Measurements from ENCODE around the gene SYS1.

Gene SYS1

DNA sequence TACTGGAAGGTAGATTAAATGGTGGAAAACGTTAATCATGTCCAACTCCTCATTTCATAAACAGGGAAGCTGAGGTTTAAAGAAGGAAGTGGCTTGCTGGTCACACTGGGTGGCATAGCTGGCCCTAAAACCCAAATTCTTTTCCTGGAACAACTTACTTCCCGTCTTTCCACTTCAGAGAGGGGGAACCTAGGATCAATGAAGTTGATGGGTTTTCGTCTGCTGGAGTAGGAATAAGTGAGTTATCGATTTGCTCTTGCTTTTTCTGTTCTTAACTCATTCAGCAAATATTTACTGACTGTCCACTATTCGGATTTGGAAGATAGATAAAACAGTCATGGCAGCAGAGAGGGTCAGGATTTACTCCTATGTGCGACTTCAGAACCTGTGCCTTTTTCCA, 1.2 kb upstream of the SYS1 start:
- Histone ChIP-seq H3K27me3 (ENCODE audit: control insufficient read depth, insufficient read depth, low read length) (no peaks in the 10 kb centered on the region), H3K9me3 (replicated peaks; ENCODE audit: low read length) (no peaks in the 10 kb centered on the region), H3K4me2 (ENCODE audit: low read length) (no peak overlapping the region), H3K36me3 (ENCODE audit: insufficient read depth, low read length) (peaks cover 16% of the 10 kb centered on the region), H3K9ac (ENCODE audit: low read depth, low read length) (no peak overlapping the region), H3K4me1 (ENCODE audit: control insufficient read depth, insufficient read depth, low read length) (peaks cover 52% of the 10 kb centered on the region), H3K4me3 (ENCODE audit: low read length) (no peak overlapping the region)

DNA sequence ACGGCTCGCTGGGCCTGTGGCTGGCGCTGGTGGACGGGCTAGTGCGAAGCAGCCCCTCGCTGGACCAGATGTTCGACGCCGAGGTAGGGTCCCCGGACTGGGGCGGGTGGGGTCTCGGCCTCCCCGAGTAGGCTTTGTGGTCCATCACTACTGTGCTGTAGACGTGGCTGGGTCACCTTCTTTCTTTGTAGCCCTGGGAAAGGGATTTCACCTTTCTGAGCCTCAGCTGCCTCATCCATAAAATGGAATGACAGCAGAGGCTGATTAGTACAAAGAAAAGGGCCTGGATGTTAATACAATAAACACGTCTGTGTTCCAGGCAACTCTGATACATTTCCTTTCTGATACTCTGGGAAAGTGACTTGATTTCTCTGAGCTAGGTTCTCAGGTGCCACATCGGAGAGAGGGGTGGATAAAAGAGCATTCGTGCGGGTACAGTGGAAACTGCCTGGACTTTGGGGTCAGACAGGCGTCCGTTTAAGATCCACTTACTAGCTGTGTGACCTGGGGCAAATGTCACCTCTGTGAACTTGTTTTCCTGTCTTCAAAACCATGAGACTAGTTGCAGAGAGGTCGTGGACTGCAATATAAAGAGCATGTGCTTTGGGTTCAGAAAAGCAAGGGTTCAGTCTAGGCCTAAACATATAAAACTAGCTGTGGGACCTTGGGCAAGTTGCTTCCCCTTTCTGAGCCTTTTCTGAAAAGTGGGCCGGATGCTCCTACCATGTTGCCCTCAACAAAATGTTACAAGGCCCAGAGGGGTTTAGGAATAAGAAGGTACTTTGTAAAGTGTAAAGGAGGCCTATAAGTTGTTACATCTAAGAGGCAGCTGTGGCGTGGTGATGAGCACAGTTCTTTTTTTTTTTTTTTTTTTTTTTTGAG, 896 bp downstream of the SYS1 start:
- peaks cover 32% of the 10 kb centered on the region for H3K4me1 ChIP-seq (ENCODE audit: control insufficient read depth, insufficient read depth, low read length)
- H3K27me3 ChIP-seq (ENCODE audit: control insufficient read depth, insufficient read depth, low read length): no peaks in the 10 kb centered on the region
- peak overlapping the region; percentile 97 for H3K4me2 ChIP-seq (ENCODE audit: low read length)
- H3K9me3 ChIP-seq (replicated peaks; ENCODE audit: low read length): no peaks in the 10 kb centered on the region
- H3K36me3 ChIP-seq (ENCODE audit: insufficient read depth, low read length): peaks cover 36% of the 10 kb centered on the region
- peak overlapping the region; percentile 99 for H3K4me3 ChIP-seq (ENCODE audit: low read length)
- peak overlapping the region; percentile 99 for H3K9ac ChIP-seq (ENCODE audit: low read depth, low read length)

DNA sequence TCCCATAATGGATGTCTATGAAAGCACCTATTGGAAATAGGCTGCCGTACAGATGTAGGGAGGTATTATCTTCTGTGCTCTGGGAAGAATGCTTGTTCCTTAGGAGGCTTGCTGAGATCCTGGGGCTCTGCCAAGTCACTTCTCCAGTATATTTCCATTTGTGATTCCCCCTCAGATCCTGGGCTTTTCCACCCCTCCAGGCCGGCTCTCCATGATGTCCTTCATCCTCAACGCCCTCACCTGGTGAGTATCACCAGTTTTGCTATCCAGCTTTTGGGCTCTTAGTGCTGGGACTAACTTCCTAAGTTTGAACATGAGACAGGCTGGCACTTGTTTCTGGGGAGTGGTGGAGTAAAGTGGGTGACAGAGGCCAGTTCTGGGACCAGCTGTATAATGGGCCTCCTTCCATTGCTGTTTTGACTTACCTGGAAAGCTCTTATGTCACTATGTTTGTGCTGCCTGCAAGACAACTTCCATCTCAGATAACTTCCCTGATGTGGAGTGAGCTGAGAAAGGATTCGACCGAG, 2.6 kb downstream of the SYS1 start:
- Histone ChIP-seq H3K4me3 (ENCODE audit: low read length) (no peak overlapping the region), H3K4me1 (ENCODE audit: control insufficient read depth, insufficient read depth, low read length) (peaks cover 17% of the 10 kb centered on the region), H3K9me3 (replicated peaks; ENCODE audit: low read length) (no peaks in the 10 kb centered on the region), H3K27me3 (ENCODE audit: control insufficient read depth, insufficient read depth, low read length) (no peaks in the 10 kb centered on the region), H3K9ac (ENCODE audit: low read depth, low read length) (no peak overlapping the region), H3K4me2 (ENCODE audit: low read length) (no peak overlapping the region), H3K36me3 (ENCODE audit: insufficient read depth, low read length) (peaks cover 36% of the 10 kb centered on the region)

DNA sequence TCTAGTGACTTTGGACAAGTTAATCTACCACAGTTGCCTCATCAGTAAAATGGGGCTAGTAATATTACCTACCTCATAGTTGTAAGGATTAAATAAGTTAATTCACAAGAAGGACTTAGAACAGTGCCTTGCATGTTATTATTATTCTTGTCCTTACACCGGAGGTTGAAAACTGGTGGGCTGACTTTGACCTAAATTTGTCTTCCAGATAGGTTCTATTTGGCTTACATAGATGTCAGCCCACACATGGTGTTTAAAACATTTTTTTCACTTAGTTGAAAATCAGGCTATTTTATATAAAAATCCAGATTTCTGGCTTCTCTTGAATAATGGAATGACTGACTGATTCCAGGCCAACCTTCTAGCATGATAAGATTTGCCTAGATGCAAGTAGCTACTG, 3.2 kb downstream of the SYS1 start:
- H3K9me3 ChIP-seq (replicated peaks; ENCODE audit: low read length): no peaks in the 10 kb centered on the region
- no peak overlapping the region for H3K4me2 ChIP-seq (ENCODE audit: low read length)
- H3K36me3 ChIP-seq (ENCODE audit: insufficient read depth, low read length): peaks cover 36% of the 10 kb centered on the region
- no peak overlapping the region for H3K9ac ChIP-seq (ENCODE audit: low read depth, low read length)
- H3K27me3 ChIP-seq (ENCODE audit: control insufficient read depth, insufficient read depth, low read length): no peaks in the 10 kb centered on the region
- H3K4me3 ChIP-seq (ENCODE audit: low read length): no peak overlapping the region
- H3K4me1 ChIP-seq (ENCODE audit: control insufficient read depth, insufficient read depth, low read length): peaks cover 10% of the 10 kb centered on the region

DNA sequence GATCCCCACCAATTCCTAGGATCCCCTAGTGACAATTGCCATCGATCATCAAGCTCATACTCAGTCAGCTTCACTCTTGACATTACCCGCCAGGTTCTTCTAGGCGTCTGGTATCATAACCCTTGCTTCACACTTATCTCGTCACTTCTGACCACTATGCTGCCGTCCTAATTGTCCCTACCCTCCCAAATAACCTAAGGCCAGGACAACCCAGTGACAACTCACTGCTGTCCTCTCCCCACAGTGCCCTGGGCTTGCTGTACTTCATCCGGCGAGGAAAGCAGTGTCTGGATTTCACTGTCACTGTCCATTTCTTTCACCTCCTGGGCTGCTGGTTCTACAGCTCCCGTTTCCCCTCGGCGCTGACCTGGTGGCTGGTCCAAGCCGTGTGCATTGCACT, 3.7 kb downstream of the SYS1 start:
- Histone ChIP-seq H3K9me3 (replicated peaks; ENCODE audit: low read length) (no peaks in the 10 kb centered on the region), H3K4me1 (ENCODE audit: control insufficient read depth, insufficient read depth, low read length) (peaks cover 10% of the 10 kb centered on the region), H3K4me3 (ENCODE audit: low read length) (no peak overlapping the region), H3K9ac (ENCODE audit: low read depth, low read length) (no peak overlapping the region), H3K36me3 (ENCODE audit: insufficient read depth, low read length) (peaks cover 36% of the 10 kb centered on the region), H3K27me3 (ENCODE audit: control insufficient read depth, insufficient read depth, low read length) (no peaks in the 10 kb centered on the region), H3K4me2 (ENCODE audit: low read length) (no peak overlapping the region)

DNA sequence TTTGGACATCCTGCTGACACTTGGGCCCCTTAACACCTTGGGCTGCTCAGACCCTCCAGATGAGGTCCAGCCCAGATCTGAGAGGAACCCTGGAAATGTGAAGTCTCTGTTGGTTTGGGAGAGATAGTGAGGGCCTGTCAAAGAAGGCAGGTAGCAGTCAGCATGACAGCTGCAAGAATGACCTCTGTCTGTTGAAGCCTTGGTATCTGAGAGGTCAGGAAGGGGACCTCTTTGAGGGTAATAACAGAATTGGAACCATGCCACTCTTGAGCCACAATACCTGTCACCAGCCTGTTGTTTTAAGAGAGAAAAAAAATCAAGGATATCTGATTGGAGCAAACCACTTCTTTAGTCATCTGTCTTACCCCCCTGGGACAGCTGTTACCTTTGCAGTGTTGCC, 4.2 kb downstream of the SYS1 start:
- peaks cover 10% of the 10 kb centered on the region for H3K4me1 ChIP-seq (ENCODE audit: control insufficient read depth, insufficient read depth, low read length)
- no peak overlapping the region for H3K4me2 ChIP-seq (ENCODE audit: low read length)
- no peak overlapping the region for H3K9ac ChIP-seq (ENCODE audit: low read depth, low read length)
- no peaks in the 10 kb centered on the region for H3K27me3 ChIP-seq (ENCODE audit: control insufficient read depth, insufficient read depth, low read length)
- peaks cover 36% of the 10 kb centered on the region for H3K36me3 ChIP-seq (ENCODE audit: insufficient read depth, low read length)
- no peak overlapping the region for H3K4me3 ChIP-seq (ENCODE audit: low read length)
- no peaks in the 10 kb centered on the region for H3K9me3 ChIP-seq (replicated peaks; ENCODE audit: low read length)

DNA sequence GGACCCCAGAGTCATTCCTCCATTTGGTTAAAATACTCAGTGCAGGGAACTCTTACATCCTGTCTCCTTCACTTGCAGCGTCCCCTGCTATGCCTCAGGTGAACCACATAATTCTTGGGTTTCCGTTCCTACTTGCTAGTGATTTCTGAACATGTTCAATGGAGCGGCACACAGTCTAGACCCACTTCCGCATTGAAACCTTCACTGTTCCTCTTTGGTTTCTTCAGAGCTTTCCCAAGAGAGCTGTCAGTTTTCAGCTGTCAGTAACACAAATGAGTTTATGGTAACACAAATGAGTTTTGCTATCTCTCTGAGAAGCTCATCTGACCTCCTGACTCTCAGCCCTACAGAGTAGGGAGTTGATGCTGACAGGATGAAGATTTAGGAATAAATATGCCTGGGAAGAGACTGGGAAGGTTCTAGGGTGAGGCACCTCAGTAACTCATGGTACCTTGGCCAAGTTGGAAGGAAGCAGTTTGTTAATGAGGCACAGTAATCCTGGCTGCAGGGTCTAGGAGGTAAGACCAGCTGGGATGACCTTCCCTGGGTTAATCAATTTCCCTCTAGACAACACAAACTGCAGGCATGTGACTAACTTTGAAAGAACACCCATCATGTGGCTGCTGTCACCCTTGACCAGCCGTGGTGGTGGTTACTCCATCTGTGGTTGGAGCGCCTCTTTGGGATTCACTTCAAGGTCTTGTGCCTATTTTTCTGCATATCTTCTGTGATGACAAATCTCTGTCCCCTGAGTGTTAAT, 5.4 kb downstream of the SYS1 start:
- H3K36me3 ChIP-seq (ENCODE audit: insufficient read depth, low read length): peaks cover 36% of the 10 kb centered on the region
- H3K27me3 ChIP-seq (ENCODE audit: control insufficient read depth, insufficient read depth, low read length): no peaks in the 10 kb centered on the region
- H3K4me3 ChIP-seq (ENCODE audit: low read length): no peak overlapping the region
- H3K4me2 ChIP-seq (ENCODE audit: low read length): no peak overlapping the region
- H3K4me1 ChIP-seq (ENCODE audit: control insufficient read depth, insufficient read depth, low read length): peaks cover 13% of the 10 kb centered on the region
- H3K9ac ChIP-seq (ENCODE audit: low read depth, low read length): no peak overlapping the region
- no peaks in the 10 kb centered on the region for H3K9me3 ChIP-seq (replicated peaks; ENCODE audit: low read length)

DNA sequence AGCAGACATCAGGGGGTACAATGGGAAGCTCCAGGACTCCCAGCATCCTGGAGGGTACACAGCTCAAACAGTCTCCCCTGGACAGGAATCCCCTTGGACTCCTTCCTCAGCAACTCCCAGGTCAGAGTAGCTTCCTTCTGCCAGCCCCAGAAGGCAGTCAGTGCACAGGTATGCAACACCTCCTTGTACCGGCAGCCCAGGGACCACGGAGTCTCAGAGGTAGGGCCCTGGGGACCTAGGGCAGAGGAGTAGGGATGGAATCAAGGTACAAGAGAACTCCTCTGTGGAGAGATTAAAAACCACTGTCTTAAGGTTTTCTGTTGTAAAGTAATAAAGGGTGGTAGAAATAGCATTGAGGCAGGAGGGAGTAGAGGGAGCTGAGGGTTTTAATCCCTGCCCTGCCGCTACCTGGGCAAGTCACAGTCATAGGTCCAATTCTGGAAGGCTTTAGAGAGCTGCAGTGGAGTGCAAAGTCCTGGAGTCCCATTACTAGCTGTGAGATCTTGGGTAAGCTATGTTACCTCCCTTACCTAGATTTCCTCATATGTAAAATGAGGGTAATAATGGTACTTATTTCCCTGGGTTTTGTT, 7.7 kb downstream of the SYS1 start:
- Histone ChIP-seq H3K36me3 (ENCODE audit: insufficient read depth, low read length) (peaks cover 31% of the 10 kb centered on the region), H3K9ac (ENCODE audit: low read depth, low read length) (no peak overlapping the region), H3K9me3 (replicated peaks; ENCODE audit: low read length) (no peaks in the 10 kb centered on the region), H3K4me2 (ENCODE audit: low read length) (no peak overlapping the region), H3K4me3 (ENCODE audit: low read length) (no peak overlapping the region), H3K4me1 (ENCODE audit: control insufficient read depth, insufficient read depth, low read length) (peaks cover 7% of the 10 kb centered on the region), H3K27me3 (ENCODE audit: control insufficient read depth, insufficient read depth, low read length) (no peaks in the 10 kb centered on the region)

DNA sequence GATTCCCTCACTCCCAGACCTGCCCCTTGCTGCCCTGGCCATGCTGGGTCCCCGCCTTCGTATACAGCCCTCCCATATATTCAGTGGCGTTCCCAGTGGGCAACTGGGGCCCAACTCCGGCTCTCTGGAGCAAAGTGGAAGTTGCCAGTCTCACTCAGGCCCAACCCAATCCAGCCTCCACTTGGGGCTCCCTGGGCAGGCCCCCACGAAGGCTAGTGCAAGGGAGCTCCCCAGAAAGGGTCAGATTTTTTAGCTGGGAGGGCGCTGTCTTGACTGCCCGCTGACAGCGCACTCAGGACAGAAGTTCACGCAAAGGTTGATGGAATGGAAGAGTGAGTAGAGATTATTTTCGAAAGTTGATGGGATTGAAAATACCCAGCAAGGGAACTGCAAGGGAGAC, 9.3 kb downstream of the SYS1 start:
- H3K9ac ChIP-seq (ENCODE audit: low read depth, low read length): no peak overlapping the region
- peak overlapping the region; percentile 67 for H3K4me3 ChIP-seq (ENCODE audit: low read length)
- no peaks in the 10 kb centered on the region for H3K9me3 ChIP-seq (replicated peaks; ENCODE audit: low read length)
- H3K4me2 ChIP-seq (ENCODE audit: low read length): peak overlapping the region; percentile 83
- peaks cover 7% of the 10 kb centered on the region for H3K4me1 ChIP-seq (ENCODE audit: control insufficient read depth, insufficient read depth, low read length)
- H3K36me3 ChIP-seq (ENCODE audit: insufficient read depth, low read length): peaks cover 15% of the 10 kb centered on the region
- H3K27me3 ChIP-seq (ENCODE audit: control insufficient read depth, insufficient read depth, low read length): no peaks in the 10 kb centered on the region

DNA sequence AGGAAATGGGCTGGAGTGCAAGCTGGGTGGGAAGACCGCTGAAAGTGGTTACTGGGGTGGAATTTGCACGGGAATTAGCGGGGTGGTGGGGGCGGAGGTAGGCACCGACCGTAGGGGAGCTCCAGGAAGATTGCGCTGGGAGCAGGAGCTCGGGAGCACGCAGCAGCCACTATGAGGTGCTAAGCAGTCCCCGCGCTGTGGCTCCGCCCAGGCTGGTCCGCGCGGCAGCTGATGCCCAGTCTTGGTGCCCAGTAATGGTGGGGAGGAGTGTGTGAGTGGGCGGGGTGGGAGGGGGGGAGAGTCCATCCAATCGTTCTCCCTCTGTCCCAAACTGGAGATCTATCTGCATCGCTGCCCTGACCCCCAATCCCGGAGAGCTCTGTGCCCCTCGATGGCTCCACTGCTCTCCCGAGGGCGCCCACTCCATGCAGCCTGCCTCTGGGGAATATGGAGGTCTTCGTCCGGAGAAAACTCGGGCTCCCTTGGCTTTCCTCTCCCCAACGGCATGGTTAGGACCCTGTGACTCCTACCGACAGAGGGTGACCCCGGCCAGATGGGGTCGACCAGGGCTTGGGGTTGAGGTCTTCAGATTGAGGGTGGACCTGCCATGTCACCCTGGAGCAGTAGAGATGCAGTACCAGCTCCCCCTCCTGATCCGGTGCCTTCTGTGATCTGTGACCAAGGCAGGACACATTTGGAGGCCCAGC, 9.8 kb downstream of the SYS1 start:
- peaks cover 7% of the 10 kb centered on the region for H3K4me1 ChIP-seq (ENCODE audit: control insufficient read depth, insufficient read depth, low read length)
- peak overlapping the region; percentile 67 for H3K4me3 ChIP-seq (ENCODE audit: low read length)
- H3K9ac ChIP-seq (ENCODE audit: low read depth, low read length): no peak overlapping the region
- H3K9me3 ChIP-seq (replicated peaks; ENCODE audit: low read length): no peaks in the 10 kb centered on the region
- H3K4me2 ChIP-seq (ENCODE audit: low read length): peak overlapping the region; percentile 83
- H3K36me3 ChIP-seq (ENCODE audit: insufficient read depth, low read length): peaks cover 10% of the 10 kb centered on the region
- H3K27me3 ChIP-seq (ENCODE audit: control insufficient read depth, insufficient read depth, low read length): no peaks in the 10 kb centered on the region

Measured in skeletal muscle satellite cell (primary cell).